ENCODE measurements around the gene ELOF1. TPM values are rescaled to one million over a fixed set of nuclear protein-coding genes. Genes with fewer than 3 reads are reported as not detected.
"Not testable (repeated sequence)": the region's sequence is repeated elsewhere in the genome, so short reads cannot be mapped to it uniquely, and the experiment has no call there.

The ELOF1 gene
- total RNA-seq: 41.3 to 47.1 TPM (median 46.0 TPM) in 3 replicates

DNA sequence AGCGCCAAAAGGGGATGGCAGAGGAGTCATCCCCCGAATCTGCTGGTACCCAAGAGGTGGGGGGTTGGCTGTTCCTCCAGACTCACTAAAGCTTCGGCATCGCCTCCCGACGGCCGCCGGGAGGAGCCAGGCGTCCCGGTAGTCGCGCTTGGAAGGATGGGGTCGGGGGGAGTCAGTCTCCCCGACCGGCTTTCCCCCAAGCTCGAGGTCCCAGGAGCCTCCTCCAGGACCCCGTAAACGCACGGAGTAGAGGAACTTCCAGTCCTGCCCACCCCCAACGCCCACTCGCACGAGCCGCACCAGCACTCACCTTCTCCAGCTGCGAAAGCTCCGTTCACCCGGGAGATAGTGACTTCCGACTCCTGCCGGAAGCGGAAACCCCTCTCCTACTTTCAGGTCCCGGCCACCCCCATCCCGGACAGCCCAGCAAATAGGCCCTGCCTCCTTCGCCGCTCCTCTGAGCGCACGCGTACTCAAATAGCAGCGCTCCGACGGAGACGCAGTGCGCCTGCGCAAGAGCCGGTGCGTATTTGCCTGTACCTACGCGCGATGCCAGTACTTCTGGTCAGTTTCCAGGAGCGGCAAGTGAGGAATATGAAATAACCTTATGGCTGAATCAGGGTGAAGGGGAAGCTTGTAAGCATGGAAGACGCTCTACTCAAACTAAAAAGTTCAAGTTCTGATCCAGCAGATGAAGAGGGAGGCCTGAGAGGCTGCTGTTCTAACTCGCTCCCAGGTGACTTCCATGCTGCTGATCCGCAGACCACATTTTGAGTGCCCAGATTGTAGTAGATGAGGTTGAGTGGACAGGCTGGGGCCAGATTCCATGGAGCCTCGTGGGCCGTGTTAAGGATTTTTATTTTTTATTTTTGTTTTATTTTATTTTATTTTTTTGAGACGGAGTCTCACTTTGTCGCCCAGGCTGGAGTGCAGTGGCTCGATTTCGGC is at the start of gene ELOF1:
Gene ELOF1, minus strand, starts transcription at position 350 of the 948 bp plus-strand sequence. CDS start 4,883 bp downstream, outside the sequence.
- Mint-ChIP-seq H3K36me3 (peaks cover 7% of the 10 kb centered on the region), H3K27ac (peak within 1 kb of the TSS; percentile 86), H3K27me3 (ENCODE audit: low read depth) (no peaks in the 10 kb centered on the region), H3K4me1 (peaks cover 24% of the 10 kb centered on the region), H3K4me3 (peak within 1 kb of the TSS; percentile 93), H3K9me3 (no peaks in the 10 kb centered on the region)
- TF ChIP-seq, protein P1, sequence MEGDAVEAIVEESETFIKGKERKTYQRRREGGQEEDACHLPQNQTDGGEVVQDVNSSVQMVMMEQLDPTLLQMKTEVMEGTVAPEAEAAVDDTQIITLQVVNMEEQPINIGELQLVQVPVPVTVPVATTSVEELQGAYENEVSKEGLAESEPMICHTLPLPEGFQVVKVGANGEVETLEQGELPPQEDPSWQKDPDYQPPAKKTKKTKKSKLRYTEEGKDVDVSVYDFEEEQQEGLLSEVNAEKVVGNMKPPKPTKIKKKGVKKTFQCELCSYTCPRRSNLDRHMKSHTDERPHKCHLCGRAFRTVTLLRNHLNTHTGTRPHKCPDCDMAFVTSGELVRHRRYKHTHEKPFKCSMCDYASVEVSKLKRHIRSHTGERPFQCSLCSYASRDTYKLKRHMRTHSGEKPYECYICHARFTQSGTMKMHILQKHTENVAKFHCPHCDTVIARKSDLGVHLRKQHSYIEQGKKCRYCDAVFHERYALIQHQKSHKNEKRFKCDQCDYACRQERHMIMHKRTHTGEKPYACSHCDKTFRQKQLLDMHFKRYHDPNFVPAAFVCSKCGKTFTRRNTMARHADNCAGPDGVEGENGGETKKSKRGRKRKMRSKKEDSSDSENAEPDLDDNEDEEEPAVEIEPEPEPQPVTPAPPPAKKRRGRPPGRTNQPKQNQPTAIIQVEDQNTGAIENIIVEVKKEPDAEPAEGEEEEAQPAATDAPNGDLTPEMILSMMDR (IDR thresholded peaks at IDR 0.05; ENCODE audit: unreplicated experiment): no peak
- DNase-seq (ENCODE audit: low spot score in 2 of 2, unreplicated experiment in 2 of 2): peak; percentile 97

DNA sequence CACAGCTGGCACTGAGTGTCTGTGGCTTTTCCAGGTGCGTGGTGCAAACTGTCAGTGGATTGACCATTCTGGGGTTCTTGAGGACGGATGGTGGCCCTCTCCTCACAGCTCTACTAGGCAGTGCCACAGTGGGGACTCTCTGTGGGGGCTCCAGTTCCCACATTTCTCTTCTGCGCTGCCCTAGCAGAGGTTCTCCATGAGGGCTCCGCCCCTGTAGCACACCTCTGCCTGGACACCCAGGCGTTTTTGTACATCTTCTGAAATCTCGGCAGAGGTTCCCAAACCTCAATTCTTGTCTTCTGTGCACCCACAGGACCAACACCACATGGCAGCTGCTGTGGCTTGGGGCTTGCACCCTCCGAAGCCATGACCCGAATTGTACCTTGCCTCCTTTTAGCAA is 47.5 kb upstream of the ELOF1 start:
- H3K9me3 Mint-ChIP-seq: peaks cover 47% of the 10 kb centered on the region
- no peaks in the 10 kb centered on the region for H3K4me1 Mint-ChIP-seq
- no peak overlapping the region for H3K27ac Mint-ChIP-seq
- no peak overlapping the region for H3K4me3 Mint-ChIP-seq
- no peaks in the 10 kb centered on the region for H3K27me3 Mint-ChIP-seq (ENCODE audit: low read depth)
- TF ChIP-seq, protein P1 (IDR thresholded peaks at IDR 0.05; ENCODE audit: unreplicated experiment): no peak
- peaks cover 77% of the 10 kb centered on the region for H3K36me3 Mint-ChIP-seq
- no peak for DNase-seq (ENCODE audit: low spot score in 2 of 2, unreplicated experiment in 2 of 2)

GRCh38 chr19:11599704-11600103 is 40.7 kb upstream of the ELOF1 start:
- not testable (repeated sequence) for H3K27ac Mint-ChIP-seq; DNase-seq (ENCODE audit: low spot score in 2 of 2, unreplicated experiment in 2 of 2); H3K27me3 Mint-ChIP-seq (ENCODE audit: low read depth)
- Mint-ChIP-seq H3K4me1 (peaks cover 18% of the 10 kb centered on the region), H3K4me3 (peak overlapping the region; percentile 98), H3K36me3 (peaks cover 36% of the 10 kb centered on the region), H3K9me3 (peaks cover 17% of the 10 kb centered on the region)

- peaks cover 13% of the 10 kb centered on the region for H3K9me3 Mint-ChIP-seq
- H3K4me3 Mint-ChIP-seq: peak overlapping the region; percentile 98
- TF ChIP-seq, protein P1 (IDR thresholded peaks at IDR 0.05; ENCODE audit: unreplicated experiment): no peak
- peaks cover 27% of the 10 kb centered on the region for H3K36me3 Mint-ChIP-seq
- H3K27ac Mint-ChIP-seq: peak overlapping the region; percentile 81
- H3K4me1 Mint-ChIP-seq: peaks cover 18% of the 10 kb centered on the region
- DNase-seq (ENCODE audit: low spot score in 2 of 2, unreplicated experiment in 2 of 2): no peak
- no peaks in the 10 kb centered on the region for H3K27me3 Mint-ChIP-seq (ENCODE audit: low read depth)
These were observed 39.7 kb upstream of the ELOF1 start for GRCh38 chr19:11598746-11599145.

- Mint-ChIP-seq H3K27ac (peak overlapping the region; percentile 98), H3K4me3 (peak overlapping the region; percentile 98), H3K9me3 (peaks cover 13% of the 10 kb centered on the region), H3K36me3 (peaks cover 26% of the 10 kb centered on the region), H3K27me3 (ENCODE audit: low read depth) (no peaks in the 10 kb centered on the region), H3K4me1 (peaks cover 18% of the 10 kb centered on the region)
- TF ChIP-seq, protein P1 (IDR thresholded peaks at IDR 0.05; ENCODE audit: unreplicated experiment): no peak
- no peak for DNase-seq (ENCODE audit: low spot score in 2 of 2, unreplicated experiment in 2 of 2)
These were observed 39.1 kb upstream of the ELOF1 start for GRCh38 chr19:11598103-11598483.

Data from mesothelial cell of epicardium (in vitro differentiated cells).